MM.1S (cell line): ENCODE data around the gene GGPS1.
"Not testable (repeated sequence)": the region's sequence is repeated elsewhere in the genome, so short reads cannot be mapped to it uniquely, and the experiment has no call there.

Experiments used
- DNase-seq: peaks from one replicate; pipeline ENCODE4 v3.0.0-alpha.2; 2015
- H2AFZ ChIP-seq: fragments of 300-600 bp; sonication (generic); 2 replicates; pipeline ENCODE4 v1.6.0; 2016; ENCODE audit warnings: antibody characterized with exemption, low read length
- H3F3A ChIP-seq: fragments of 300-600 bp; sonication (generic); 2 replicates; pipeline ENCODE4 v1.6.1; 2016; ENCODE audit warnings: mild to moderate bottlenecking, antibody characterized with exemption, low read length, moderate library complexity, mixed read lengths; ENCODE audit not compliant: insufficient read depth
- H3K27ac ChIP-seq: fragments of 300-600 bp; sonication (generic); 2 replicates; pipeline ENCODE4 v1.5.1; 2016; ENCODE audit warnings: mild to moderate bottlenecking, low read length
- H3K27me3 ChIP-seq: fragments of 300-600 bp; sonication (generic); replicated peaks from 2 replicates; pipeline ENCODE4 v1.6.0; 2016; ENCODE audit warnings: low read length; ENCODE audit not compliant: insufficient read depth
- H3K36me3 ChIP-seq: fragments of 300-600 bp; sonication (generic); replicated peaks from 2 replicates; pipeline ENCODE4 v1.6.1; 2016; ENCODE audit warnings: mild to moderate bottlenecking, low read length, mixed read lengths; ENCODE audit not compliant: insufficient read depth
- H3K4me1 ChIP-seq: fragments of 300-600 bp; sonication (generic); 2 replicates; pipeline ENCODE4 v1.6.1; 2016; ENCODE audit warnings: low read length, mixed read lengths
- H3K4me2 ChIP-seq: fragments of 300-600 bp; sonication (generic); 2 replicates; pipeline ENCODE4 v1.6.0; 2016; ENCODE audit warnings: low read depth, low read length
- H3K4me3 ChIP-seq: fragments of 300-600 bp; sonication (generic); 2 replicates; pipeline ENCODE4 v1.5.1; 2016; ENCODE audit warnings: low read length, mixed read lengths
- H3K79me2 ChIP-seq: fragments of 300-600 bp; sonication (generic); 2 replicates; pipeline ENCODE4 v1.6.1; 2016; ENCODE audit warnings: mixed run types, low read length, mixed read lengths
- H3K9ac ChIP-seq: fragments of 300-600 bp; sonication (generic); 2 replicates; pipeline ENCODE4 v1.6.1; 2016; ENCODE audit warnings: low read length, mixed read lengths
- H3K9me2 ChIP-seq: fragments of 300-600 bp; sonication (generic); replicated peaks from 2 replicates; pipeline ENCODE4 v1.6.1; 2016; ENCODE audit warnings: mild to moderate bottlenecking, low read length, mixed read lengths; ENCODE audit not compliant: insufficient read depth
- H3K9me3 ChIP-seq: fragments of 300-600 bp; sonication (generic); replicated peaks from 2 replicates; pipeline ENCODE4 v1.6.1; 2016; ENCODE audit warnings: mild to moderate bottlenecking, low read length, mixed read lengths; ENCODE audit not compliant: insufficient read depth
- H4K20me1 ChIP-seq: fragments of 300-600 bp; sonication (generic); 2 replicates; pipeline ENCODE4 v1.6.1; 2016; ENCODE audit warnings: mild to moderate bottlenecking, low read length, moderate library complexity, mixed read lengths; ENCODE audit not compliant: insufficient read depth
- CTCF ChIP-seq: fragments of 300-600 bp; sonication (generic); IDR thresholded peaks from 2 replicates; pipeline ENCODE4 v1.5.1; 2016; ENCODE audit warnings: antibody characterized with exemption, low read length, mixed read lengths
- EZH2 ChIP-seq: fragments of 300-600 bp; sonication (generic); optimal IDR thresholded peaks from 2 replicates; pipeline ENCODE3; 2017; ENCODE audit warnings: low read depth, mild to moderate bottlenecking, antibody characterized with exemption, low read length, mixed read lengths
- EZH2phosphoT487 ChIP-seq: fragments of 300-600 bp; sonication (generic); IDR thresholded peaks from 2 replicates; pipeline ENCODE4 v1.6.1; 2018; ENCODE audit warnings: antibody characterized with exemption, low read length

Gene GGPS1

GRCh38 chr1:235304549-235305451 lies 23.6 kb upstream of the GGPS1 start:
- TF ChIP-seq EZH2phosphoT487 (no peak), CTCF (no peak), EZH2 (no peak)
- no peaks in the 10 kb centered on the region for H3K4me1 ChIP-seq
- no peaks in the 10 kb centered on the region for H3K36me3 ChIP-seq
- H3K27ac ChIP-seq = no peak overlapping the region
- H3K9ac ChIP-seq = no peak overlapping the region
- no peaks in the 10 kb centered on the region for H3F3A ChIP-seq
- H3K9me3 ChIP-seq = no peaks in the 10 kb centered on the region
- no peak for DNase-seq
- no peaks in the 10 kb centered on the region for H4K20me1 ChIP-seq
- peaks cover 81% of the 10 kb centered on the region for H3K79me2 ChIP-seq
- no peak overlapping the region for H3K4me2 ChIP-seq
- H3K9me2 ChIP-seq = no peaks in the 10 kb centered on the region
- H3K27me3 ChIP-seq = no peaks in the 10 kb centered on the region
- H3K4me3 ChIP-seq = no peak overlapping the region
- no peak overlapping the region for H2AFZ ChIP-seq

GRCh38 chr1:235307158-235308124 lies 20.9 kb upstream of the GGPS1 start:
- Histone ChIP-seq H3K9me3 (no peaks in the 10 kb centered on the region), H3K79me2 (peaks cover 80% of the 10 kb centered on the region), H3K4me3 (no peak overlapping the region), H3K4me1 (no peaks in the 10 kb centered on the region), H3K27ac (no peak overlapping the region), H3K27me3 (no peaks in the 10 kb centered on the region), H3K9ac (no peak overlapping the region), H3K9me2 (no peaks in the 10 kb centered on the region), H3F3A (no peaks in the 10 kb centered on the region), H2AFZ (no peak overlapping the region), H3K36me3 (0 out of 2 replicates have a peak, but pooled peaks cover 3% of the 10 kb centered on the region), H3K4me2 (no peak overlapping the region), H4K20me1 (no peaks in the 10 kb centered on the region; the same call in 1 of the 2 replicates)
- no peak for DNase-seq
- TF ChIP-seq EZH2 (no peak), CTCF (no peak), EZH2phosphoT487 (no peak)

- not testable (repeated sequence) for H3K9me2 ChIP-seq, H3K4me2 ChIP-seq, H4K20me1 ChIP-seq, H2AFZ ChIP-seq, H3K4me3 ChIP-seq, H3K4me1 ChIP-seq, H3K9me3 ChIP-seq, H3K27me3 ChIP-seq, DNase-seq, H3F3A ChIP-seq, H3K36me3 ChIP-seq, H3K9ac ChIP-seq, H3K27ac ChIP-seq
- H3K79me2 ChIP-seq = peaks cover 80% of the 10 kb centered on the region
These were observed 19.2 kb upstream of the GGPS1 start for GRCh38 chr1:235309206-235309605.
